Measurements from ENCODE around the gene TFB1M.

TFB1M gene

GRCh38 chr6:155311086-155311485 is 3.2 kb downstream of the TFB1M start:
- H3K4me3 ChIP-seq (ENCODE audit: low read length) = no peak overlapping the region
- TF ChIP-seq CTCF (conservative IDR thresholded peaks at IDR 0.05; ENCODE audit: low read length) = no peak
- DNase-seq (ENCODE audit: low read depth) = no peak

- DNase-seq (ENCODE audit: low read depth) = peak; percentile 20
- no peak overlapping the region for H3K4me3 ChIP-seq (ENCODE audit: low read length)
- no peak for TF ChIP-seq CTCF (conservative IDR thresholded peaks at IDR 0.05; ENCODE audit: low read length)
These were observed 3.7 kb downstream of the TFB1M start for GRCh38 chr6:155310596-155310995.

- no peak for TF ChIP-seq CTCF (conservative IDR thresholded peaks at IDR 0.05; ENCODE audit: low read length)
- no peak for DNase-seq (ENCODE audit: low read depth)
- no peak overlapping the region for H3K4me3 ChIP-seq (ENCODE audit: low read length)
These were observed 5.1 kb downstream of the TFB1M start for GRCh38 chr6:155309150-155309549.

- no peak overlapping the region for H3K4me3 ChIP-seq (ENCODE audit: low read length)
- TF ChIP-seq CTCF (conservative IDR thresholded peaks at IDR 0.05; ENCODE audit: low read length) = no peak
- DNase-seq (ENCODE audit: low read depth) = no peak
These were observed 7.3 kb downstream of the TFB1M start for GRCh38 chr6:155306958-155307357.

- DNase-seq (ENCODE audit: low read depth) = no peak
- TF ChIP-seq CTCF (conservative IDR thresholded peaks at IDR 0.05; ENCODE audit: low read length) = no peak
- no peak overlapping the region for H3K4me3 ChIP-seq (ENCODE audit: low read length)
These were observed 10.9 kb downstream of the TFB1M start for GRCh38 chr6:155303361-155303870.

- DNase-seq (ENCODE audit: low read depth) = peak; percentile 55
- TF ChIP-seq CTCF (conservative IDR thresholded peaks at IDR 0.05; ENCODE audit: low read length) = no peak
- H3K4me3 ChIP-seq (ENCODE audit: low read length) = no peak overlapping the region
These were observed 12.4 kb downstream of the TFB1M start for GRCh38 chr6:155301867-155302266.

- no peak overlapping the region for H3K4me3 ChIP-seq (ENCODE audit: low read length)
- TF ChIP-seq CTCF (conservative IDR thresholded peaks at IDR 0.05; ENCODE audit: low read length) = no peak
- DNase-seq (ENCODE audit: low read depth) = no peak
These were observed 16.6 kb downstream of the TFB1M start for GRCh38 chr6:155297669-155298068.
